ENCODE results near the gene SLC47A2. TPM values are rescaled to one million over a fixed set of nuclear protein-coding genes. Genes with fewer than 3 reads are reported as not detected.

SLC47A2 gene
- total RNA-seq, 3 donors from 2014 or later, result 0.15 to 0.66 TPM; not detected in 1

- H3K4me1 ChIP-seq, result no peaks in the 10 kb centered on the region
- peak overlapping the region in 1 of 2 donors; percentile 28 for H3K27ac ChIP-seq
- no peak overlapping the region for H3K4me3 ChIP-seq
- H3K27me3 ChIP-seq, result no peaks in the 10 kb centered on the region
- H3K9me3 ChIP-seq, result no peaks in the 10 kb centered on the region
- intact Hi-C loops (cut with DNase I; ENCODE audit: low total_unique reads), result loop anchor here (10.0 kb wide), 1 partner anchor 295 kb away; the partner anchor contains the start of gene B9D1
- no peak for TF ChIP-seq POLR2A (IDR thresholded peaks at IDR 0.05)
- TF ChIP-seq, protein P1, sequence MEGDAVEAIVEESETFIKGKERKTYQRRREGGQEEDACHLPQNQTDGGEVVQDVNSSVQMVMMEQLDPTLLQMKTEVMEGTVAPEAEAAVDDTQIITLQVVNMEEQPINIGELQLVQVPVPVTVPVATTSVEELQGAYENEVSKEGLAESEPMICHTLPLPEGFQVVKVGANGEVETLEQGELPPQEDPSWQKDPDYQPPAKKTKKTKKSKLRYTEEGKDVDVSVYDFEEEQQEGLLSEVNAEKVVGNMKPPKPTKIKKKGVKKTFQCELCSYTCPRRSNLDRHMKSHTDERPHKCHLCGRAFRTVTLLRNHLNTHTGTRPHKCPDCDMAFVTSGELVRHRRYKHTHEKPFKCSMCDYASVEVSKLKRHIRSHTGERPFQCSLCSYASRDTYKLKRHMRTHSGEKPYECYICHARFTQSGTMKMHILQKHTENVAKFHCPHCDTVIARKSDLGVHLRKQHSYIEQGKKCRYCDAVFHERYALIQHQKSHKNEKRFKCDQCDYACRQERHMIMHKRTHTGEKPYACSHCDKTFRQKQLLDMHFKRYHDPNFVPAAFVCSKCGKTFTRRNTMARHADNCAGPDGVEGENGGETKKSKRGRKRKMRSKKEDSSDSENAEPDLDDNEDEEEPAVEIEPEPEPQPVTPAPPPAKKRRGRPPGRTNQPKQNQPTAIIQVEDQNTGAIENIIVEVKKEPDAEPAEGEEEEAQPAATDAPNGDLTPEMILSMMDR (IDR thresholded peaks at IDR 0.05), result no peak
- no peak for TF ChIP-seq POLR2AphosphoS5 (IDR thresholded peaks at IDR 0.05)
- DNase-seq (ENCODE audit: low spot score in 2 of 2), result no peak
- H3K36me3 ChIP-seq, result peaks cover 4% of the 10 kb centered on the region
Measured at GRCh38 chr17:19659366-19660177, 56.8 kb downstream of the SLC47A2 start.

- no peaks in the 10 kb centered on the region for H3K27me3 ChIP-seq
- DNase-seq (ENCODE audit: low spot score in 2 of 2), result no peak
- H3K27ac ChIP-seq, result peak overlapping the region in 1 of 2 donors; percentile 2
- intact Hi-C loops (cut with DNase I; ENCODE audit: low total_unique reads), result loop anchor here (10.0 kb wide), 1 partner anchor 292 kb away; the partner anchor contains the start of gene B9D1
- no peak for TF ChIP-seq POLR2AphosphoS5 (IDR thresholded peaks at IDR 0.05)
- TF ChIP-seq, protein P1 (IDR thresholded peaks at IDR 0.05), result no peak
- no peak for TF ChIP-seq POLR2A (IDR thresholded peaks at IDR 0.05)
- H3K4me1 ChIP-seq, result peaks cover 0 to 6% of the 10 kb centered on the region in 2 donors
- H3K9me3 ChIP-seq, result no peaks in the 10 kb centered on the region
- no peaks in the 10 kb centered on the region for H3K36me3 ChIP-seq
- H3K4me3 ChIP-seq, result no peak overlapping the region
Measured at GRCh38 chr17:19656851-19657581, 59.4 kb downstream of the SLC47A2 start.

DNA sequence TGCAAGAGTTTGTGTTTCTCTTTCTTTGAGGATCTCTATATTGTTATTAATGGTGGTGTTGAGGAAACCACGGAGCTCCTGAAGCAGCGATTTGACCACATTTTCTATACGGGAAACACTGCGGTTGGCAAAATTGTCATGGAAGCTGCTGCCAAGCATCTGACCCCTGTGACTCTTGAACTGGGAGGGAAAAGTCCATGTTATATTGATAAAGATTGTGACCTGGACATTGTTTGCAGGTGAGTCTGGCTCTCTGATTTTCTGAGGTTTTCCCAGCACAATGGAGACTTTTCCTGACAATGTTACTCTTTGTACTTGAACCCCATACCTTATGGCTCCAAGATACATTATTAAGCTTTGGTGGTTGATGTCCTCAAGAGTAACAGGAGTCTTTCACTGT is 60.0 kb downstream of the SLC47A2 start:
- Histone ChIP-seq H3K27ac (peak overlapping the region; percentile 2 to 25), H3K4me1 (peaks cover 5 to 7% of the 10 kb centered on the region in 2 donors), H3K36me3 (no peaks in the 10 kb centered on the region), H3K9me3 (no peaks in the 10 kb centered on the region), H3K4me3 (no peak overlapping the region), H3K27me3 (no peaks in the 10 kb centered on the region)
- DNase-seq (ENCODE audit: low spot score in 2 of 2), result no peak
- intact Hi-C loops (cut with DNase I; ENCODE audit: low total_unique reads), result loop anchor here (10.0 kb wide), 1 partner anchor 292 kb away; the partner anchor contains the start of gene B9D1
- no peak for TF ChIP-seq POLR2AphosphoS5 (IDR thresholded peaks at IDR 0.05)
- TF ChIP-seq, protein P1 (IDR thresholded peaks at IDR 0.05), result no peak
- TF ChIP-seq POLR2A (IDR thresholded peaks at IDR 0.05), result no peak

DNA sequence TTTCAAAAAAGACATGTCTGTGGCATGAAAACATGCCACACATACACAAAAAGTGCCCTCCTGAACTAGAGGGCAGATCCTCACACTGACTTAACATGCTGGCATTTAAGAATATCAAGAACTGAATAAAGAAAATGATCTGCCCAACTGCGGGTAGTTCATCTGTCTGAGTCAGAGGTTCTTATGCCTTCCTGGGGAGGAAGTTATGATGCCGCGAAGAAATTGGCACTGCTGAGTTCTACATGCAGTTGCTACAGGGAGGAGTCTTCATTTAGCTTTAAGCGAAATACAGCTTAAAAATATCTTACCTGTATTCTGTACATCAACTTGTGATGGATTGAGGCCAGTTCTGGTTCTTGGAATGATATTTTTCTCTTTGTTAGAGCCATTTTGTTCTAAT is 61.5 kb downstream of the SLC47A2 start:
- DNase-seq (ENCODE audit: low spot score in 2 of 2), result no peak
- Histone ChIP-seq H3K4me1 (peaks cover 11 to 13% of the 10 kb centered on the region in 2 donors), H3K4me3 (no peak overlapping the region), H3K9me3 (no peaks in the 10 kb centered on the region), H3K27me3 (no peaks in the 10 kb centered on the region), H3K27ac (no peak overlapping the region), H3K36me3 (no peaks in the 10 kb centered on the region)
- TF ChIP-seq, protein P1 (IDR thresholded peaks at IDR 0.05), result no peak
- TF ChIP-seq POLR2AphosphoS5 (IDR thresholded peaks at IDR 0.05) (no peak), POLR2A (IDR thresholded peaks at IDR 0.05) (no peak)
- intact Hi-C loops (cut with DNase I; ENCODE audit: low total_unique reads), result loop anchor here (10.0 kb wide), 1 partner anchor 290 kb away; the partner anchor contains the start of gene B9D1
